Transverse colon (tissue), 4 donors: ENCODE measurements around the gene NCMAP. TPM values are rescaled to one million over a fixed set of nuclear protein-coding genes. Genes with fewer than 3 reads are reported as not detected.

Experiments
- DNase-seq: peaks from one replicate; pipeline ENCODE4 v3.0.0-alpha.2; 2019
- H3K27ac ChIP-seq, 4 donors: fragments of 200-600 bp; sonication (generic); 2 replicates each; pipeline ENCODE4 v1.5.1; 2016 to 2018; ENCODE audit warnings: inconsistent platforms in 4 of 4
- H3K27me3 ChIP-seq: fragments of 200-600 bp; sonication (generic); 2 replicates; pipeline ENCODE4 v1.5.1; 2017; ENCODE audit warnings: inconsistent platforms
- H3K36me3 ChIP-seq, 4 donors: fragments of 200-600 bp; sonication (generic); 2 replicates each; pipeline ENCODE4 v1.5.1; 2017 to 2019; ENCODE audit warnings: inconsistent platforms in 4 of 4
- H3K4me1 ChIP-seq, 4 donors: fragments of 200-600 bp; sonication (generic); 2 replicates each; pipeline ENCODE4 v1.5.1; 2017 to 2020; ENCODE audit warnings: inconsistent platforms in 4 of 4
- H3K4me3 ChIP-seq, 4 donors: fragments of 200-600 bp; sonication (generic); 1 replicate in 1 of 4; 2 replicates in 3 of 4; pipeline versions ENCODE4 v1.5.1 to v1.6.1; 2017 to 2019; ENCODE audit warnings: inconsistent platforms in 4 of 4
- H3K9me3 ChIP-seq, 2 donors: fragments of 200-600 bp; sonication (generic); 2 replicates each; pipeline ENCODE4 v1.5.1; 2017 to 2019; ENCODE audit warnings: inconsistent platforms in 2 of 2
- CTCF ChIP-seq, 5 experiments: fragments of 200-600 bp in 3 of 5; fragments of 450-650 bp in 2 of 5; sonication (generic) in 3 of 5; IDR thresholded peaks; 1 replicate in 2 of 5; 2 replicates in 3 of 5; pipeline ENCODE4 v1.5.1; 2016 to 2017; ENCODE audit warnings: antibody characterized with exemption in 5 of 5, inconsistent platforms in 3 of 5, mild to moderate bottlenecking in 2 of 5, moderate library complexity in 1 of 5
- EP300 ChIP-seq: sonication (generic); formaldehyde crosslinking; IDR thresholded peaks from one replicate; pipeline ENCODE4 v1.6.1; 2017; ENCODE audit warnings: antibody characterized with exemption, low read depth
- POLR2A ChIP-seq: fragments of 450-650 bp; IDR thresholded peaks from one replicate; pipeline ENCODE4 v1.6.1; 2016; ENCODE audit warnings: antibody characterized with exemption, mild to moderate bottlenecking, moderate library complexity
- POLR2AphosphoS5 ChIP-seq, 3 donors: sonication (generic); formaldehyde crosslinking; IDR thresholded peaks; one replicate each; pipeline ENCODE4 v1.6.1; 2016; ENCODE audit warnings: antibody characterized with exemption in 3 of 3
- WGBS, 2 donors: methylation state at CpG; one replicate each; pipeline ENCODE4 v1.1.5; 2018; ENCODE audit warnings: low coverage in 1 of 2; 5-methylcytosine and 5-hydroxymethylcytosine counted together
- in situ Hi-C, 4 donors: fragments of 200-750 bp; cut with MboI; loops; one replicate each; pipeline versions ENCODE4 v1.15.0 to v1.15.1; 2017; ENCODE audit warnings: low sequenced_read_pairs in 3 of 4, low pct_ligation_motif_present in 1 of 4, low pct_unique_long_range_greater_than_20kb in 1 of 4
- intact Hi-C: fragments of 100-400 bp; cut with DNase I; formaldehyde crosslinking; loops from one replicate; pipeline ENCODE4 v1.15.1; 2023; ENCODE audit warnings: low total_unique reads
- total RNA-seq, 4 donors: library from RNA; depleted of rRNA; stranded (reverse); fragments of >200 nt; gene quantifications; one replicate each; pipeline ENCODE4 v1.1.0, GENCODE V29; 2016

The NCMAP gene
- total RNA-seq, 4 donors from 2014 or later: 0.37 to 2.2 (median 1.4) TPM; not detected in 1

- DNase-seq: no peak
- H3K9me3 ChIP-seq: no peaks in the 10 kb centered on the region
- no peak overlapping the region for H3K27ac ChIP-seq
- no peaks in the 10 kb centered on the region for H3K36me3 ChIP-seq
- H3K4me1 ChIP-seq: peaks cover 0 to 6% (median 2%) of the 10 kb centered on the region in 4 donors
- in situ Hi-C loops: no loop called here
- 26 to 42% methylated on average over 4 of the region's 4 CpGs for WGBS, 2 donors
- H3K4me3 ChIP-seq: no peak overlapping the region
- TF ChIP-seq CTCF (IDR thresholded peaks at IDR 0.05) (no peak), POLR2AphosphoS5 (IDR thresholded peaks at IDR 0.05) (no peak), EP300 (no peak), POLR2A (no peak)
- H3K27me3 ChIP-seq: no peaks in the 10 kb centered on the region
- intact Hi-C loops: no loop called here
Measured at GRCh38 chr1:24622218-24622617, 66.3 kb downstream of the NCMAP start.

GRCh38 chr1:24632832-24633175 lies 76.9 kb downstream of the NCMAP start:
- H3K9me3 ChIP-seq: no peaks in the 10 kb centered on the region
- 78 to 100% methylated on average over 1 of the region's 1 CpG for WGBS, 2 donors
- DNase-seq: no peak
- intact Hi-C loops: no loop called here
- peaks cover under 1% of the 10 kb centered on the region for H3K27me3 ChIP-seq
- H3K27ac ChIP-seq: no peak overlapping the region
- H3K4me1 ChIP-seq: peaks cover 0 to 4% (median 0%) of the 10 kb centered on the region in 4 donors
- H3K36me3 ChIP-seq: no peaks in the 10 kb centered on the region
- in situ Hi-C loops: loop anchor here in 2 of 4 donors (10.0 kb wide), 2 partner anchors 238 to 428 kb away; no protein-coding TSS in a partner anchor
- TF ChIP-seq EP300 (no peak), POLR2AphosphoS5 (IDR thresholded peaks at IDR 0.05) (no peak), CTCF (IDR thresholded peaks at IDR 0.05) (no peak), POLR2A (no peak)
- H3K4me3 ChIP-seq: no peak overlapping the region

GRCh38 chr1:24635195-24635843 lies 79.4 kb downstream of the NCMAP start:
- Histone ChIP-seq H3K9me3 (no peaks in the 10 kb centered on the region), H3K36me3 (no peaks in the 10 kb centered on the region), H3K4me3 (no peak overlapping the region), H3K27me3 (no peaks in the 10 kb centered on the region), H3K4me1 (peaks cover 0 to 4% (median 0%) of the 10 kb centered on the region in 4 donors), H3K27ac (no peak overlapping the region)
- in situ Hi-C loops (loop anchor here in 2 of 4 donors (10.0 kb wide), 2 partner anchors 241 to 431 kb away; no protein-coding TSS in a partner anchor), intact Hi-C loops (no loop called here)
- WGBS, 2 donors: 15 to 17% methylated on average over 3 to 4 of the region's 4 CpGs
- TF ChIP-seq EP300 (no peak), CTCF (IDR thresholded peaks at IDR 0.05) (peak; percentile 42 to 53 (median 48))
- DNase-seq: no peak

- intact Hi-C loops (no loop called here), in situ Hi-C loops (loop anchor here in 2 of 4 donors (10.0 kb wide), 2 partner anchors 242 to 432 kb away; no protein-coding TSS in a partner anchor)
- no peaks in the 10 kb centered on the region for H3K27me3 ChIP-seq
Measured at GRCh38 chr1:24636661-24637357, 80.9 kb downstream of the NCMAP start.

More at GRCh38 chr1:24636661-24637357, 80.9 kb downstream of the NCMAP start:
- TF ChIP-seq POLR2A (no peak), CTCF (IDR thresholded peaks at IDR 0.05) (no peak), POLR2AphosphoS5 (IDR thresholded peaks at IDR 0.05) (no peak), EP300 (no peak)
- WGBS, 2 donors: 65 to 72% methylated on average over 3 of the region's 3 CpGs
- Histone ChIP-seq H3K27ac (no peak overlapping the region), H3K36me3 (no peaks in the 10 kb centered on the region), H3K4me1 (peaks cover 0 to 10% (median 6%) of the 10 kb centered on the region in 4 donors), H3K4me3 (no peak overlapping the region), H3K9me3 (no peaks in the 10 kb centered on the region)
- DNase-seq: no peak
